Ascending aorta (tissue), 2 donors: Measurements from ENCODE around the gene STK11IP. TPM values are rescaled to one million over a fixed set of nuclear protein-coding genes. Genes with fewer than 3 reads are reported as not detected.

ENCODE experiments used
- DNase-seq, 2 donors: peaks; one replicate each; pipeline ENCODE4 v3.0.0-alpha.2; 2019; ENCODE audit warnings: low spot score in 2 of 2
- H3K27ac ChIP-seq, 2 donors: fragments of 200-600 bp; sonication (generic); one replicate each; pipeline ENCODE4 v1.5.1; 2016 to 2017; ENCODE audit warnings: mild to moderate bottlenecking in 1 of 2
- H3K27me3 ChIP-seq: fragments of 200-600 bp; sonication (generic); one replicate; pipeline ENCODE4 v1.5.1; 2017
- H3K36me3 ChIP-seq, 2 donors: fragments of 200-600 bp; sonication (generic); one replicate each; pipeline ENCODE4 v1.5.1; 2016
- H3K4me1 ChIP-seq, 2 donors: fragments of 200-600 bp; sonication (generic); one replicate each; pipeline ENCODE4 v1.5.1; 2016 to 2017; ENCODE audit warnings: mild to moderate bottlenecking in 1 of 2
- H3K4me3 ChIP-seq, 2 donors: fragments of 200-600 bp; sonication (generic); one replicate each; pipeline ENCODE4 v1.5.1; 2016 to 2017; ENCODE audit warnings: mild to moderate bottlenecking in 1 of 2
- H3K9me3 ChIP-seq, 2 donors: fragments of 200-600 bp; sonication (generic); one replicate each; pipeline ENCODE4 v1.5.1; 2016
- intact Hi-C: fragments of 100-400 bp; cut with DNase I; formaldehyde crosslinking; loops from one replicate; pipeline ENCODE4 v1.15.1; 2023
- total RNA-seq: library from RNA; depleted of rRNA; stranded (reverse); fragments of >200 nt; gene quantifications from one replicate; pipeline ENCODE4 v1.1.0, GENCODE V29; 2016
- TF ChIP-seq, protein P1 (sequence below), 3 experiments: fragments of 200-600 bp in 2 of 3; fragments of 450-650 bp in 1 of 3; sonication (generic) in 2 of 3; IDR thresholded peaks; one replicate each; pipeline ENCODE4 v1.5.1; 2016 to 2019; ENCODE audit warnings: antibody characterized with exemption in 3 of 3, mild to moderate bottlenecking in 1 of 3, moderate library complexity in 1 of 3

The STK11IP gene, protein sequence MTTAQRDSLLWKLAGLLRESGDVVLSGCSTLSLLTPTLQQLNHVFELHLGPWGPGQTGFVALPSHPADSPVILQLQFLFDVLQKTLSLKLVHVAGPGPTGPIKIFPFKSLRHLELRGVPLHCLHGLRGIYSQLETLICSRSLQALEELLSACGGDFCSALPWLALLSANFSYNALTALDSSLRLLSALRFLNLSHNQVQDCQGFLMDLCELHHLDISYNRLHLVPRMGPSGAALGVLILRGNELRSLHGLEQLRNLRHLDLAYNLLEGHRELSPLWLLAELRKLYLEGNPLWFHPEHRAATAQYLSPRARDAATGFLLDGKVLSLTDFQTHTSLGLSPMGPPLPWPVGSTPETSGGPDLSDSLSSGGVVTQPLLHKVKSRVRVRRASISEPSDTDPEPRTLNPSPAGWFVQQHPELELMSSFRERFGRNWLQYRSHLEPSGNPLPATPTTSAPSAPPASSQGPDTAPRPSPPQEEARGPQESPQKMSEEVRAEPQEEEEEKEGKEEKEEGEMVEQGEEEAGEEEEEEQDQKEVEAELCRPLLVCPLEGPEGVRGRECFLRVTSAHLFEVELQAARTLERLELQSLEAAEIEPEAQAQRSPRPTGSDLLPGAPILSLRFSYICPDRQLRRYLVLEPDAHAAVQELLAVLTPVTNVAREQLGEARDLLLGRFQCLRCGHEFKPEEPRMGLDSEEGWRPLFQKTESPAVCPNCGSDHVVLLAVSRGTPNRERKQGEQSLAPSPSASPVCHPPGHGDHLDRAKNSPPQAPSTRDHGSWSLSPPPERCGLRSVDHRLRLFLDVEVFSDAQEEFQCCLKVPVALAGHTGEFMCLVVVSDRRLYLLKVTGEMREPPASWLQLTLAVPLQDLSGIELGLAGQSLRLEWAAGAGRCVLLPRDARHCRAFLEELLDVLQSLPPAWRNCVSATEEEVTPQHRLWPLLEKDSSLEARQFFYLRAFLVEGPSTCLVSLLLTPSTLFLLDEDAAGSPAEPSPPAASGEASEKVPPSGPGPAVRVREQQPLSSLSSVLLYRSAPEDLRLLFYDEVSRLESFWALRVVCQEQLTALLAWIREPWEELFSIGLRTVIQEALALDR
- total RNA-seq, result 138 TPM

DNA sequence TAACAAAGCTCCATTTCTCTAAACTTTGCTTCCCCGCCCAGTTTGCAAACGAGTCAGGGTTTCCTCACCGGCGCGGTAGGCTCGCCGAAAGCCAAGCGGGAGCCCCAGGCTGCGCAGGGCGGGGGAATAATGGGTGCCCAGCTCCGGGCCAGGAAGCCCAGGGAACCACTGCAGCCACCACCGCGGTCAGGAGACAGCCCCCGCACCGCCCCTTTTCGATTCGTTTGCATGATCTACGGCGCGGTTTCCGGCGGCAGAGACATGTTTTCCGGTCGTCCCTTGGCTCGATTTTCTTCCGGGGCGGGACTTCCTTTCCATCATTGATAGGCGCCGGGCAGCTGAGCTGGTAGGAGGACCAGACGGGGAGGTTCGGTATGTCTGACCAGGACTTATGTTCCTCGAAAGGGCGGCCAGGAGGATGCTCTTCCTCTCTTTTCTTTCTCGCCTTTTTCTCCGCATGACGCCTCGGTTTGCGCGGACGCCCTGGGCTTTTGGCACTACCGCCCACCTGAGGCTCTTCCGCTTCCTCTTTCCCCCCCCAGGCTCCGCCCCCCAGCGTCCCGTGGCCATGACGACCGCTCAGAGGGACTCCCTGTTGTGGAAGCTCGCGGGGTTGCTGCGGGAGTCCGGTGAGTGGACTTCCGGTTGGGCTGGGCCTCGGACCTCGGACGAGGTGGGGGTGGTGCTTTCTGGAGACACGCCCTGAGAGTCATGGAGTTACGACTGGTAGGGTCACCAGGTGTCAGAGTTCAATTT lies at the start of gene STK11IP:
Gene STK11IP (plus strand): TSS at position 306 of the 756 bp plus-strand sequence. CDS start 263 bp downstream, at position 569.
- peak within 1 kb of the TSS; percentile 70 to 73 for H3K4me3 ChIP-seq
- intact Hi-C loops, result loop anchor here (1.0 to 5.0 kb wide), 6 partner anchors 26 to 210 kb away; partner anchors contain the start of genes CHPF, DNPEP and OBSL1
- TF ChIP-seq, protein P1, sequence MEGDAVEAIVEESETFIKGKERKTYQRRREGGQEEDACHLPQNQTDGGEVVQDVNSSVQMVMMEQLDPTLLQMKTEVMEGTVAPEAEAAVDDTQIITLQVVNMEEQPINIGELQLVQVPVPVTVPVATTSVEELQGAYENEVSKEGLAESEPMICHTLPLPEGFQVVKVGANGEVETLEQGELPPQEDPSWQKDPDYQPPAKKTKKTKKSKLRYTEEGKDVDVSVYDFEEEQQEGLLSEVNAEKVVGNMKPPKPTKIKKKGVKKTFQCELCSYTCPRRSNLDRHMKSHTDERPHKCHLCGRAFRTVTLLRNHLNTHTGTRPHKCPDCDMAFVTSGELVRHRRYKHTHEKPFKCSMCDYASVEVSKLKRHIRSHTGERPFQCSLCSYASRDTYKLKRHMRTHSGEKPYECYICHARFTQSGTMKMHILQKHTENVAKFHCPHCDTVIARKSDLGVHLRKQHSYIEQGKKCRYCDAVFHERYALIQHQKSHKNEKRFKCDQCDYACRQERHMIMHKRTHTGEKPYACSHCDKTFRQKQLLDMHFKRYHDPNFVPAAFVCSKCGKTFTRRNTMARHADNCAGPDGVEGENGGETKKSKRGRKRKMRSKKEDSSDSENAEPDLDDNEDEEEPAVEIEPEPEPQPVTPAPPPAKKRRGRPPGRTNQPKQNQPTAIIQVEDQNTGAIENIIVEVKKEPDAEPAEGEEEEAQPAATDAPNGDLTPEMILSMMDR (IDR thresholded peaks at IDR 0.05), result no peak
- no peaks in the 10 kb centered on the region for H3K27me3 ChIP-seq
- H3K36me3 ChIP-seq, result peaks cover 17 to 18% of the 10 kb centered on the region in 2 donors
- peak; percentile 86 to 99 for DNase-seq
- peak within 1 kb of the TSS; percentile 88 for H3K27ac ChIP-seq
- no peaks in the 10 kb centered on the region for H3K9me3 ChIP-seq
- peaks cover 0 to 9% of the 10 kb centered on the region in 2 donors for H3K4me1 ChIP-seq

DNA sequence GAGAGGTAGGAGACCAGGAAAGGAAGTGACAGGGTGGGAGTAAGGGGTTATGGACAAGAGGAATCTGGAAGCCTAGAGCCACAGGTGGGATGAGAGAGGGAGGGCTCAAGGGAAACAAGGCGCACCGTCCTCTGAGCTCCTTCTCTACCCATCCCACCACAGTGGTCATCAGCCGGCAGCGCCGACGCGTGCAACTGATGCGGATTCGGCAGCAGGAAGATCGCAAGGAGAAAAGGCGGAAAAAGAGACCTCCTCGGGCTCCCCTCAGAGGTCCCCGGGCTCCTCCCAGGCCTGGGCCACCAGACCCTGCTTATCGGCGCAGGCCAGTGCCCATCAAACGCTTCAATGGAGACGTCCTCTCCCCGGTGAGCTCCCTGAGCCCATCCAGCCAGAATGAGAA lies 48.7 kb upstream of the STK11IP start:
- TF ChIP-seq, protein P1 (IDR thresholded peaks at IDR 0.05), result no peak

DNA sequence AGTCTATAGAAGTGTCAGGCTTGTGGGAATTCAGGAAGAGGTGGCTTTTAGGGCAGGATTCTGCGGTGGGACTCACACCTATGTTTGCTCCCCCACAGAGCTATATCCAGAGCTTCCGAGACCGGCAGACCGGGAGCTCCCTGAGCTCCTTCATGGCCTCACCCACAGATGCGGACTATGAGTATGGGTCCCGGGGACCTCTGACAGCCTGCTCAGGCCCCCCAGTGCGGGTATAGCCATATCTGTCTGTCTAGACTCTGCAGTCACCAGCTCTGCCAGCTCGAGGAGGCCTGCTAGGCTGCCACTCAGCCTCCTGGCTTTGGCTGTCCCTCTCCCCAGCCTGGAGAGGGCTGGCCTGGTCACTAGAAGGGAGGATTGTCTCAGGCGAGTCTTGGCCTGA lies 48.0 kb upstream of the STK11IP start:
- TF ChIP-seq, protein P1 (IDR thresholded peaks at IDR 0.05), result no peak
- intact Hi-C loops, result loop anchor here (10.0 kb wide), 1 partner anchor 275 kb away; the partner anchor contains the start of gene DNAJB2
- Histone ChIP-seq H3K27ac (no peak overlapping the region), H3K27me3 (no peaks in the 10 kb centered on the region), H3K4me3 (no peak overlapping the region), H3K9me3 (no peaks in the 10 kb centered on the region), H3K4me1 (peaks cover 6 to 20% of the 10 kb centered on the region in 2 donors), H3K36me3 (no peaks in the 10 kb centered on the region)
- DNase-seq, result no peak

More for the DNA sequence above, 48.7 kb upstream of the STK11IP start:
- H3K9me3 ChIP-seq, result no peaks in the 10 kb centered on the region
- H3K36me3 ChIP-seq, result no peaks in the 10 kb centered on the region
- peaks cover 6 to 26% of the 10 kb centered on the region in 2 donors for H3K4me1 ChIP-seq
- H3K27ac ChIP-seq, result no peak overlapping the region
- DNase-seq, result no peak
- H3K27me3 ChIP-seq, result no peaks in the 10 kb centered on the region
- no peak overlapping the region for H3K4me3 ChIP-seq
- intact Hi-C loops, result loop anchor here (10.0 kb wide), 1 partner anchor 274 kb away; the partner anchor contains the start of gene DNAJB2

DNA sequence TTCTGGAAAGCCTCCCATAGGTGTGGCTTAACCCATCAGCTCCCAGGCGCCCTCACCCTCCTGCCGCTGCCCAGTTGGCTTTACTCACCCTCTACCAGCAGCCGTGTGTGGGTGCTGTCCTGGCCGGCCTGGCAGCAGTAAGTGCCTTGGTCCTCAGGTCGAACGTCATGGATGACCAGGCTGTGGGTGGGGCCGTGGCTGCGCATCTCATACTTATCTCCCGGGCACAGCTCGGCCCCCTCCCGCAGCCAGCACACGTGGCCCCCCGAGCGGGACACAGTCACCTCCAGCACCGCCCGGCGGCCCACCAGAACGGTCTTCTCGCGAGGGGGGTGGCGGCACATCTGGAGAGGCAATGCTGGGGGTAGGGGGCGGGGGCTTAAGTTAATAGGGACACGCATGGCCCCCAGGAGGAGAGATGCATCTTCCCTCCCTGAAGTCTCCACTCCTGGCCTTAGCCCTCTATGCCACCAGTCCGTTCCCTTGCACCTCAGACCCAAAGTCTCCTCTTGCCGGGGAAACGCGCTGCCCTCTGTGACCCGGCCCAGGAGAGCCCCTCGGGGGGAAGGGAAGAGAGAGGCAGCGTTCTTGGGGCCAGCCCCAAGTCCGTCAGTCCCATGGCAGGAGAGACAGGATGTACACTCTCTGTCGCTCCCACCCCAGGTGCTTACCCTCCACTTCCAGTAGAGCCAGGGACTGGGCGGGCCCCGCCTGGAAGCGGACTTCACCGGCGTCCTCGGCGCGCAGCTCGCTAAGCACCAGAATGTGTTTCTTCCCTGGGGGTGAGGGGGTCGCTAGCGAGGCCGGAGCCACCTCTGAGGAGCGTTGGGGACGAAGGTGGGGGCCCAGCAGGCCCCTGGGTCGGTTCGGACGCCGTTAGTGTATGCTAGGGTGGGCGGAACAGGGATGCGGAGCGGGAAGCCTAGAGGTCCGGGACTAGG lies 45.9 kb upstream of the STK11IP start:
- Histone ChIP-seq H3K4me1 (peaks cover 6 to 19% of the 10 kb centered on the region in 2 donors), H3K4me3 (peak overlapping the region; percentile 61 to 79), H3K9me3 (no peaks in the 10 kb centered on the region), H3K27me3 (no peaks in the 10 kb centered on the region), H3K27ac (peak overlapping the region; percentile 40 to 77), H3K36me3 (peaks cover 0 to 10% of the 10 kb centered on the region in 2 donors)
- no peak for DNase-seq
- TF ChIP-seq, protein P1 (IDR thresholded peaks at IDR 0.05), result no peak
- intact Hi-C loops, result loop anchor here (1.0 to 2.0 kb wide), 3 partner anchors 7 to 46 kb away; partner anchors contain the start of genes OBSL1, STK11IP and TMEM198
